Caco-2 (cell line): ENCODE measurements around the gene RAP1GAP2. TPM values are rescaled to one million over a fixed set of nuclear protein-coding genes. Genes with fewer than 3 reads are reported as not detected.

Source experiments
- Bru-seq: library from RNA; stranded (reverse); fragments of 400-500 nt; gene quantifications from one replicate; lab custom pipeline; 2021; lab: Mats Ljungman, UMichigan
- BruChase-seq, 2 experiments: library from RNA; stranded (reverse); fragments of 400-500 nt; gene quantifications; one replicate each; lab custom pipeline; 2021; lab: Mats Ljungman, UMichigan
- BruUV-seq: library from RNA; stranded (reverse); fragments of 400-500 nt; replicated peaks from 2 replicates; lab custom pipeline; 2021; lab: Mats Ljungman, UMichigan
- CTCF ChIA-PET: fragments of 300-600 bp; sonication (Branson Sonifier 250); formaldehyde crosslinking; loops from one replicate; lab custom pipeline; 2022; ENCODE audit warnings: antibody characterized with exemption; lab: Charles Lee
- POLR2A ChIA-PET: fragments of 300-600 bp; sonication (Branson Sonifier 250); formaldehyde crosslinking; loops from one replicate; lab custom pipeline; 2022; ENCODE audit warnings: antibody characterized with exemption; lab: Charles Lee
- DNase-seq, 2 experiments: peaks; one replicate each; pipeline versions ENCODE4 v3.0.0 to v3.0.0-alpha.2; 2020 to 2022
- H3K27me3 ChIP-seq: replicated peaks from 2 replicates; pipeline ENCODE4 v1.6.0; 2011; ENCODE audit warnings: low read length; ENCODE audit not compliant: control insufficient read depth, insufficient read depth
- H3K36me3 ChIP-seq: 2 replicates; pipeline ENCODE4 v1.5.1; 2011; ENCODE audit warnings: low read length; ENCODE audit not compliant: control insufficient read depth, insufficient read depth
- H3K4me1 ChIP-seq: fragments of 250-450 bp; sonication (Bioruptor Pico); 2 replicates; pipeline ENCODE4 v1.5.1; 2020; ENCODE audit warnings: mild to moderate bottlenecking
- H3K4me3 ChIP-seq: 2 replicates; pipeline ENCODE4 v1.5.1; 2011; ENCODE audit warnings: low read depth, mild to moderate bottlenecking, control low read depth, low read length
- H3K9me3 ChIP-seq: fragments of 250-450 bp; sonication (Bioruptor Pico); 2 replicates; pipeline ENCODE4 v1.5.1; 2020; ENCODE audit warnings: mild to moderate bottlenecking, moderate library complexity
- H3K27ac Mint-ChIP-seq: one replicate; pipeline ENCODE4 v1.8.0; 2022; ENCODE audit warnings: mixed read lengths; ENCODE audit not compliant: unreplicated experiment
- H3K27me3 Mint-ChIP-seq: one replicate; pipeline ENCODE4 v1.8.0; 2022; ENCODE audit warnings: mixed read lengths; ENCODE audit not compliant: insufficient read depth, unreplicated experiment
- H3K36me3 Mint-ChIP-seq: one replicate; pipeline ENCODE4 v1.8.0; 2022; ENCODE audit warnings: mild to moderate bottlenecking, mixed read lengths; ENCODE audit not compliant: insufficient read depth, unreplicated experiment
- H3K4me1 Mint-ChIP-seq: one replicate; pipeline ENCODE4 v1.8.0; 2022; ENCODE audit warnings: low read depth, mixed read lengths; ENCODE audit not compliant: unreplicated experiment
- H3K4me3 Mint-ChIP-seq: one replicate; pipeline ENCODE4 v1.8.0; 2022; ENCODE audit warnings: mild to moderate bottlenecking, moderate library complexity, mixed read lengths; ENCODE audit not compliant: unreplicated experiment
- H3K9me3 Mint-ChIP-seq: one replicate; pipeline ENCODE4 v1.8.0; 2022; ENCODE audit warnings: mixed read lengths; ENCODE audit not compliant: unreplicated experiment
- CTCF ChIP-seq, 2 experiments: fragments of 200-600 bp in 1 of 2; IDR thresholded peaks; 1 replicate in 1 of 2; 2 replicates in 1 of 2; pipeline versions ENCODE4 v1.5.1 to v1.8.0; 2011 to 2022; ENCODE audit warnings: antibody characterized with exemption in 1 of 2, control low read depth in 1 of 2, inconsistent platforms in 1 of 2, low read depth in 1 of 2, low read length in 1 of 2, mild to moderate bottlenecking in 1 of 2, moderate library complexity in 1 of 2; ENCODE audit not compliant: insufficient read depth in 1 of 2, severe bottlenecking in 1 of 2, unreplicated experiment in 1 of 2
- intact Hi-C: fragments of 100-400 bp; cut with micrococcal nuclease; formaldehyde crosslinking; loops from one replicate; pipeline ENCODE4 v1.10.0; 2022; ENCODE audit not compliant: unreplicated experiment
- long read RNA-seq: library from polyadenylated mRNA; stranded (forward); transcript quantifications from one replicate; pipeline ENCODE4 v2.0.0, GENCODE V29; 2022
- total RNA-seq: library from RNA; stranded (reverse); gene quantifications from 2 replicates; pipeline ENCODE4 v1.2.3, GENCODE V29; 2022

The RAP1GAP2 gene
- total RNA-seq (45.3 and 46.7 TPM in 2 replicates), Bru-seq, nascent RNA (percentile 58 among the genes with signal in this experiment), BruChase-seq, experiment 1, labeled RNA remaining after a 2-hour chase (percentile 58 among the genes with signal in this experiment), BruChase-seq, experiment 2, labeled RNA remaining after a 6-hour chase (percentile 63 among the genes with signal in this experiment)
- long read RNA-seq, full-length matches to known transcripts, result 12 of 19 reads
- long read RNA-seq, partial matches to known transcripts, result 3 of 19 reads
- long read RNA-seq, other reads (novel, unspliced or antisense), result 4 of 19 reads

- DNase-seq, result no peak
- H3K27me3 Mint-ChIP-seq, result no peaks in the 10 kb centered on the region
- intact Hi-C loops, result no loop called here
- POLR2A ChIA-PET, result no interaction called here
- H3K4me3 Mint-ChIP-seq, result no peak within 1 kb of the TSS
- TF ChIP-seq CTCF (IDR thresholded peaks at IDR 0.05; ENCODE audit: insufficient read depth in 1 of 2, low read depth in 1 of 2, low read length in 1 of 2, severe bottlenecking in 1 of 2, unreplicated experiment in 1 of 2), result no peak
- H3K4me1 Mint-ChIP-seq, result no peaks in the 10 kb centered on the region
- BruUV-seq, result no TSS peak
- H3K36me3 Mint-ChIP-seq, result no peaks in the 10 kb centered on the region
- Histone ChIP-seq H3K4me1 (no peaks in the 10 kb centered on the region), H3K27me3 (no peaks in the 10 kb centered on the region), H3K36me3 (no peaks in the 10 kb centered on the region), H3K4me3 (no peak within 1 kb of the TSS), H3K9me3 (no peaks in the 10 kb centered on the region)
- H3K27ac Mint-ChIP-seq, result no peak within 1 kb of the TSS
- CTCF ChIA-PET, result no interaction called here
- H3K9me3 Mint-ChIP-seq, result no peaks in the 10 kb centered on the region
Measured at GRCh38 chr17:2796164-2797125, at the start of gene RAP1GAP2. Gene RAP1GAP2, plus strand, starts transcription at chr17:2796438. Its CDS starts 90 bp downstream, at chr17:2796528.

GRCh38 chr17:2749058-2749783 lies 47.0 kb upstream of the RAP1GAP2 start, which contains the start of gene CCDC92B:
Gene CCDC92B, minus strand, starts transcription at chr17:2749652. Its CDS starts 14,507 bp downstream, at chr17:2735145.
- Mint-ChIP-seq H3K4me3 (peak within 1 kb of the TSS; percentile 58), H3K27ac (no peak within 1 kb of the TSS), H3K4me1 (no peaks in the 10 kb centered on the region), H3K36me3 (no peaks in the 10 kb centered on the region), H3K9me3 (no peaks in the 10 kb centered on the region), H3K27me3 (peaks cover 18% of the 10 kb centered on the region)
- ChIA-PET POLR2A (no interaction called here), CTCF (interaction anchor here (0.6 kb wide), 1 partner anchor 24 kb away, joined by 3 read pairs; no protein-coding TSS in a partner anchor)
- no peak for DNase-seq
- BruUV-seq, result no TSS peak
- Histone ChIP-seq H3K4me3 (peak within 1 kb of the TSS; percentile 22), H3K36me3 (no peaks in the 10 kb centered on the region), H3K4me1 (peaks cover 4% of the 10 kb centered on the region; the same call in 1 of the 2 replicates), H3K27me3 (no peaks in the 10 kb centered on the region; the same call in 1 of the 2 replicates), H3K9me3 (no peaks in the 10 kb centered on the region)
- no peak for TF ChIP-seq CTCF (IDR thresholded peaks at IDR 0.05; ENCODE audit: insufficient read depth in 1 of 2, low read depth in 1 of 2, low read length in 1 of 2, severe bottlenecking in 1 of 2, unreplicated experiment in 1 of 2)
- intact Hi-C loops, result no loop called here
